NCI-H1092 (cell line): ENCODE results near the gene SPIN1.
A peak's percentile ranks its signal among the peaks of the same experiment; 100 is the strongest.
"Not testable (repeated sequence)": the region's sequence is repeated elsewhere in the genome, so short reads cannot be mapped to it uniquely, and the experiment has no call there.

Experiments used
- DNase-seq: peaks from one replicate; lab custom pipeline; 2025; lab: John Stamatoyannopoulos, UW

SPIN1 gene

DNA sequence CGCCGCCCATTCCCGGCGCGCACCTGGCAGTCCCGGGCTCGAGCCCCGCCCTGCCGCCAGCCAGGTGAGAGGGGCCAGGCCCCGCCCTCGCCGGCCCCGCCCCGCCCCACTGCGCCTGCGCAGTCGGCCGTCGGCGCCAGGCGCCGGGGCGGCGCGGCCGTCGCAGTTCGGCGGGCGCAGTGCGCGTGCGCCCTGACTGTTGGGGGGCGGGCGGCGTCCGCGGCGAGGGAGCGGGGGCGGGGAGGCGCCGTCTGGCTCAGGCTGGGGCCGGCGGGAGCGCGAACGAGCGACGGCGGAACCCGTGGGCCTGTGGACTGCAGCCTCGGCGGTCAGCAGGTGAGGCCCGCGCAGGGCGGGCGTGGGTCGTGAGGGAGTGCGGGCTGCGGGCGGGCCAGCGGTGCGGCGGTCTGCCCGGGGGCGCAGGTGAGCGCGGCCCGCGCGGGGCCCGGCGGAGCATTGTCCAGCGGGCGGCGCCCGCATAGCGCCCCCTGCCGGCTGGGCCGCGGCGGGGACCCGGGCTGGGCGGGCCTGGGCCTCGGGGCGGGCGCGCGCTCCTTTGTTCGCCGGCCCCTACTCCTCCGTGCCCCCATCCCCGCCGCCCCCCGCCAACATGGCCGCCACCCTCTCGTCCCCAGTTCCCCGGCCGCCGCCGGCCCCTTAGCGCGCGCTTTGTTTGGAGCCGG lies at the start of gene SPIN1:
SPIN1 (plus strand) TSS at position 242 of the 683 bp plus-strand sequence. CDS start 38,096 bp downstream, outside the sequence.
- peak; percentile 68 for DNase-seq

DNA sequence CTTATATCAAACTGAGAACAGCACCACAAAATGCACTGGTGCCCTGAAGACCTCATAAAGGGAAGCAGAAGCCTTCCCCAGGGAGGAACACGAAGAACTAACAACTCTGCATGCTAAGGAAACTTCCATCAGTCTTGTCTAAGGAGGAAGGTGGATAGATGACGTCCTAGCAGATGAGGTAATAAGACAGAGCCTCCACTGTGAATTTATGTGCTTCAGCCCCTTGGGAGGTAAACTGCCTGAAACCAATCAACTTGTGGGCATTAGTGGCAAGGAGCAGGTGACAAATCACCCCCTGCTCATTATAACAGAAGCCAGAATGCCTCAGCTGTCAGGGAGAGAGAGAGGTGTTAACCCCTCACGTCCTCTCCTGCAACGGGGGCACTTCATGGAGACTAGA lies 48.9 kb upstream of the SPIN1 start:
- no peak for DNase-seq

GRCh38 chr9:88342246-88342645 lies 46.0 kb upstream of the SPIN1 start:
- no peak for DNase-seq

DNA sequence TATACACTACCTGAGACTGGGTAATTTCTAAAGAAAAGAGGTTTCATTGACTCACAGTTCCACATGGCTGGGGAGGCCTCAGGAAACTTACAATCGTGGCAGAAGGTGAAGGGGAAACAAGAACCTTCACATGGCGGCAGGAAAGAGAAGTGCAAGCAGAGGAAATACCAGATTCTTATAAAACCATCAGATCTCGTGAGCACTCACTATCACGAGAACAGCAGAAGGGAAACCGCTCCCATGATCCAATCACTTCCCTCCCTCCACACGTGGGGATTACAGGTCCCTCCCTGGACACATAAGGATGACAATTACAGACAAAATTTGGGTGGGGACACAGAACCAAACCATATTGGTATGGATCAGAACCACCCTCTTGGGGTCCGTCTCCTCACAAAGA lies 44.2 kb upstream of the SPIN1 start:
- DNase-seq, result no peak

DNA sequence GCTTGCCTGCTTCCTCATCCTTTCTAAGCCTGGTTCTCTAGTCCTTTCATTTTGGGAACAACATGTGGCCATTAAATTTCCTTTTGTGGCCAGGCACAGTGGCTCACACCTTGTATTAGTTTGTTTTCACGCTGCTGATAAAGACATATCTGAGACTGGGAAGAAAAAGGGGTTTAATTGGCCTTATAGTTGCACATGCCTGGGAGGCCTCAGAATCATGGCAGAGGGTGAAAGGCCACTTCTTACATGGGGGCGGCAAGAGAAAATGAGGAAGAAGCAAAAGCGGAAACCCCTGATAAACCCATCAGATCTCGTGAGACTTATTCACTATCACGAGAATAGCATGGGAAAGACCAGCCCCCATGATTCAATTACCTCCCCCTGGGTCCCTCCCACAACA lies 37.9 kb upstream of the SPIN1 start:
- not testable (repeated sequence) for DNase-seq

- DNase-seq, result no peak
Observed at GRCh38 chr9:88355166-88355565, 33.1 kb upstream of the SPIN1 start.

- not testable (repeated sequence) for DNase-seq
Observed at GRCh38 chr9:88357250-88357649, 31.0 kb upstream of the SPIN1 start.

DNA sequence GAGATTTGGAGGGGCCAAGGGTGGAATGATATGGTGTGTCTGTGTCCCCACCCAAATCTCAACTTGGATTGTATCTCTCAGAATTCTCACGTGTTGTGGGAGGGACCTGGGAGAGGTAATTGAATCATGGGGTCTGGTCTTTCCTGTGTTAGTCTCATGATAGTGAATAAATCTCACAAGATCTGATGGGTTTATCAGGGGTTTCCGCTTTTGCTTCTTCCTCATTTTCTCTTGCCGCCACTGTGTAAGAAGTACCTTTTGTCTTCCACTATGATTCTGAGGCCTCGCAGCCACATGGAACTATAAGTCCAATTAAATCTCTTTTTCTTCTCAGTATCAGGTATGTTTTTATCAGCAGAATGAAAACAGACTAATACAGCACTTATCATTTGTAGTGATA lies 29.5 kb upstream of the SPIN1 start:
- no peak for DNase-seq

DNA sequence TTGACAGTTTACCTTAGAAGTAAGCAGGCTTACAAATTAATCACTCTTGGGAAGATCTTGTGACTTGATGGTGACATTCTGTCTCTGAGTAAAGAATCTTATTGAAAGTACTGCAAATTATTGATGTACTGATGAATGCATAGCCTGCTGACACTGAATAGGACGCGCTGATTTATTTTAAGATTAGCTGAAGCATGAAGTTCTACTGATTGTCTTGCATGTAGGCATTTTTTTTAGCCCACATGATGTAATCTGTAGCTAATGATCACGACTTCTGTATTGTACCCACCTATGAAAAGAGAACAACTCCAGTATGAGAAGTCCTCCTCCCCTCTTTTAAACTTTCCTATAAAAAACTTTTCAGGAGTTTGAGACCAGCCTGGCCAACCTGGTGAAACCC lies 28.3 kb upstream of the SPIN1 start:
- no peak for DNase-seq

DNA sequence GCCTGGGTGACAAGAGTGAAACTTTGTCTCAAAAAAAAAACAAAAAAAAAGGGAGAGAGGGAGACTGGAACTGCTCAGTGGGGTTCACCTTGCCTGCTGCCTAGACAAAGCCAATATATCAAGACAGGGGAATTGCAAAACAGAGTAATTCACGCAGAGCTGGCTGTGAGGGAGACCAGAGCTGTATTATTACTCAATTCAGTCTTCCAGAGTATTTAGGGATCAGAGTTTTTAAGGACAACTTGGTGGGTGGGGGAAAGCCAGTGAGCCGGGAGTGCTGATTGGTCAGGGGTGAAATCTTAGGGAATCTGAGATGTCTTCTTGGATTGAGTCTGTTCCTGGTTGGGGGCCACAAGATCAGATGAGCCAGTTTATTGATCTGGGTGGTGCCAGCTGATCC lies 25.6 kb upstream of the SPIN1 start:
- DNase-seq, result no peak

DNA sequence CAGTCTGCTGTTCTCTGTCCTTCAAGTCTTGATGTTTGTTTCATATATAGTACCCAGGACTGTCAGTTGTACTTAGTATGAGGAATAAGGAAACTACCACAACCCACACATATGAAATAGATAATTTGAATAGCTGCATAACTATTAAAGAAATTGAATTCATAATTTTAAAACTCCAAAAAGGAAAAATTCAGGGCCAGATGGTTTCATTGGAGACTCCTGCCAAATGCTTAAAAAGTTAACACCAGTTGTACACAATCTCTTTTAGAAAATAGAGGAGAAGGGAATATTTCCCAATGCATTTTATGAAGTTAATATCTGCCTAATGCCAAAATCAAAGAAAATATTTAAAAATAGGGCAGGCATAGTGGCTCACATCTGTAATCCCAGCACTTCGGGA lies 24.6 kb upstream of the SPIN1 start:
- no peak for DNase-seq

- DNase-seq, result no peak
Observed at GRCh38 chr9:88364706-88365105, 23.5 kb upstream of the SPIN1 start.

DNA sequence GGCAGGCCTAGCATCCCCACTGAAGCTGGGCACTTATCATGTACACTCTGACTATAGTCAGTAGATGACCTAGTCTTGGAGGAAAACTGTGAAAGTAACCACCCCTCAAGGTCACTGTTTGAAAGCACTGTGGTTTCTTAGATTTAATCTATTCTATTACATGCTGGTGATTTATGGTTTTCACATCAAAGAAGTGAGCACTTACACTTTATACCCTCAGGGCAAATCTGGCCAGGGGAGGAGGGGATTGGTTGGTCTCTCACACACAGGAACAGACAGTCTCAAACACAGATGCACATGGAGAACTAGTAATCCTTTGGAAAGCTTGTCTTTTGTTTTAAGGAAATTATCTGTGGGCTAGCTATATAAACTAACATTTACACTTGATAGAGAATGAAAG lies 17.9 kb upstream of the SPIN1 start:
- no peak for DNase-seq

- no peak for DNase-seq
Observed at GRCh38 chr9:88372103-88372654, 16.1 kb upstream of the SPIN1 start.

GRCh38 chr9:88373045-88373444 lies 15.2 kb upstream of the SPIN1 start:
- no peak for DNase-seq

- no peak for DNase-seq
Observed at GRCh38 chr9:88378317-88378716, 9.9 kb upstream of the SPIN1 start.

DNA sequence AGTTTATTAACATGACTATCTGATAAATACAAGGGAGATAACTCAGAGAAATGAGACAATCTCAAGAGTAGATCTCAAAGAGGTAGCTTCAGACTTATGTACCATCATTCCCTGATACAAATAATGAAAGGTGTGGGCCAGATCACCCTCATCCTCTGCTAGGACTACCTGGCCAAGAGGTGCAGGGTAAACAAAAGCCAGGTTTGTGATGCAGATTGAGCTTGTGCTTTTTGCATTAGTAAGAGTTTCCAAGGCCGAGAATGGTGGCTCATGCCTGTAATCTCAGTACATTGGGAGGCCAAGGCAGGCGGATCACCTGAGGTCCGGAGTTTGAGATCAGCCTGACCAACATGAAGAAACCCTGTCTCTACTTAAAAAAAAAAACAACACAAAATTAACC lies 8.9 kb upstream of the SPIN1 start:
- DNase-seq, result no peak

DNA sequence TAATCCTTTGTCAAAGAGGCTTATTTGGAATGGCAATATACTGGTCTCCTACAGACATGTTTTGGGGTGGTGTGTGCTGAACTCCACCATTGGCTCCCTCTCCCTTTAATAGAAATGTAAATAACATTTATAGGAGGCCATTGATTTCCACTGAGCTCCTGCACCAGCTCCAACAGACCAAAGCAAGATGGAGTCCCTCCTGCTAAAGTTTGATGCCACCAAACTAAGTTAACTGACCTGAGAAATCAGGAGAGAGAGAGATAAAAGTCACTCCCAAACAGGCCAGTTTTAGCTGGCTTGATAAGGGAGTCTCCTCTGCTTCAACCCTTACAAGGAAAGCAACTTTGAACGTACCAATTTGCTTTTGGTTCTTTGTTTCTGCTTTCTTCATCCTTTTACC lies 8.1 kb upstream of the SPIN1 start:
- no peak for DNase-seq

DNA sequence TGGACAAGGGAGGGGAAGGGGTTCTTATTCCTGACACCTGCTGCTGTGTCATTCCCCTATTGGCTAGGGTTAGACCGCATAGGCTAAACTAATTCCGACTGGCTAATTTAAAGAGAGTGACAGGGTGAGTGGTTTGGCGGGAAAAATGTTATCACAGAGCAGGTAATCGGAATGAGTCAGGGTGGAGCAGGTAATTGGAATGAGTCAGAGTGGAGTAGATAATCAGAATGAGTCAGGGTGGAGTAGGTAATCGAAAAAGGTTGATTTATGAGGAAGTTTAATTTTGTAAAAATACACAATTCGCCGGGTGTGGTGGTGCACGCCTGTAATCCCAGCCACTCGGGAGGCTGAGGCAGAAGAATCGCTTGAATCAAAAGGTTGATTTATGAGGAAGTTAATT lies 6.9 kb upstream of the SPIN1 start:
- not testable (repeated sequence) for DNase-seq

GRCh38 chr9:88383176-88383575 lies 5.1 kb upstream of the SPIN1 start:
- no peak for DNase-seq

DNA sequence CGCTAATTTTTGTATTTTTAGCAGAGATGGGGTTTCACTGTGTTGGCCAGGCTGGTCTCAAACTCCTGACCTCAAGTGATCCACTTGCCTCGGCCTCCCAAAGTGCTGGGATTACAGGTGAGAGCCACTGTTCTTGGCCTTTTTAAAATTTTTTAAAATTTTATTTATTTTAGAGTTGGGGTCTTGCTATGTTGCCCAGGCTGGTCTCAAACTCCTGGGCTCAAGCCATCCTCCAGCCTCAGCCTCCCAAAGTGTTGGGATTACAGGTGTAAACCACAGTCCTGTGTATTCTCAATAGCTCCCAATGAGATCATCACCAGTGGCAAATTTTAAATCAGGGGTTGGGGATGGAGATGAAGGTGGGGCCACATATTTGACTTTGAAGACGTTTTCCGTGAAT lies 2.1 kb upstream of the SPIN1 start:
- DNase-seq, result not testable (repeated sequence)

GRCh38 chr9:88387036-88387551 lies 1.1 kb upstream of the SPIN1 start:
- no peak for DNase-seq

- DNase-seq, result no peak
Observed at GRCh38 chr9:88387552-88388202, 567 bp upstream of the SPIN1 start.
